ENCODE data around the gene THSD8.
"Not testable (repeated sequence)": the region's sequence is repeated elsewhere in the genome, so short reads cannot be mapped to it uniquely, and the experiment has no call there.

THSD8 gene

GRCh38 chr19:12792051-12792852 lies 9.6 kb upstream of the THSD8 start:
- peak in 1 of 2 donors; percentile 64 for DNase-seq (ENCODE audit: low read depth in 1 of 2, low spot score in 1 of 2)

GRCh38 chr19:12792853-12793289 lies 9.0 kb upstream of the THSD8 start:
- no peak for DNase-seq (ENCODE audit: low read depth in 1 of 2, low spot score in 1 of 2)

DNA sequence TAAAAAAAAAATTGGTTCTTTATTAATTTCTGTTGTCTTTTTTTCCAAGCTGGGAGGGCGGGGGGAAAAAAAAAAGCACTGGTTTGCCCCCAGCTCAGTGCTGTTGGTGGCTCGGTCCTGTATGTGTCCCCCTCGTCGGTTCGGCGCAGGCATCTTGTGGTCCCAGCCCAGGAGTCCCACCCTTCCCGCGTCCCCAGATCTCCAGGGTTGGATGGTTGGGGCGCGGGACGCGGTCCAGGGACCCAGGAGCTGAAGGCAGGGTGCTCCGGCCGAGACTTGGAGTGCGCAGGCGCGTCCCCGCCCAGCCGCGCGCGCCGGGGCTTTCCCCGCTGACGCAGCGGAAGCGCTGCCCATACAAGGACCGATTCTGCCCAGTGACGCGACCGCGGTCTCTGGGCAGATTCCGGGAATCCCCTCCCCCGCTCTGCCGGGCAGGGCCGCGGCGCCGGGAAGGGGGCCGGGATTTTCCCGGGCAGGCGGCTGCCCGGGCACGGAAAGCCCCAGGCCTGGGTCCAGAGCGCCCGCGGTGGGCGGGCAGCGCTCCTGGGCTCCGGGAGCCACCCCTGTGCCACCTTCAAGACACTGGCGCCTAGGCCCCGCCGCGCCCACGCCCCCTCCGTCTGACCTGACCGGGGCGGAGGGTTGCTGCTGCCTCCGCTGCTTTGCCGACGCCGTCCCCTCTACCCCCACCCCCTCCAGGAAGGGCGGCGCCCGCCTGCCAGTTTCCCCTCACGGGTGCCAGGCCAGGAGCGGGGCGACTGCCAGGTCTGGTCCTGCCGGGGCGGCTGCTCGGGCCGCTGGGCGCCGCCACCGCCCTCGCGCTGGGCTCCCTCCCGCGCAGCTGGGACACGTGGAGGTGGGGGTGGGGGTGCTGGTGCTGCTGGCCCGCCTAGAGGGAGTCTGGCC lies 8.3 kb upstream of the THSD8 start:
- peak; percentile 86 to 89 for DNase-seq (ENCODE audit: low read depth in 1 of 2, low spot score in 1 of 2)

DNA sequence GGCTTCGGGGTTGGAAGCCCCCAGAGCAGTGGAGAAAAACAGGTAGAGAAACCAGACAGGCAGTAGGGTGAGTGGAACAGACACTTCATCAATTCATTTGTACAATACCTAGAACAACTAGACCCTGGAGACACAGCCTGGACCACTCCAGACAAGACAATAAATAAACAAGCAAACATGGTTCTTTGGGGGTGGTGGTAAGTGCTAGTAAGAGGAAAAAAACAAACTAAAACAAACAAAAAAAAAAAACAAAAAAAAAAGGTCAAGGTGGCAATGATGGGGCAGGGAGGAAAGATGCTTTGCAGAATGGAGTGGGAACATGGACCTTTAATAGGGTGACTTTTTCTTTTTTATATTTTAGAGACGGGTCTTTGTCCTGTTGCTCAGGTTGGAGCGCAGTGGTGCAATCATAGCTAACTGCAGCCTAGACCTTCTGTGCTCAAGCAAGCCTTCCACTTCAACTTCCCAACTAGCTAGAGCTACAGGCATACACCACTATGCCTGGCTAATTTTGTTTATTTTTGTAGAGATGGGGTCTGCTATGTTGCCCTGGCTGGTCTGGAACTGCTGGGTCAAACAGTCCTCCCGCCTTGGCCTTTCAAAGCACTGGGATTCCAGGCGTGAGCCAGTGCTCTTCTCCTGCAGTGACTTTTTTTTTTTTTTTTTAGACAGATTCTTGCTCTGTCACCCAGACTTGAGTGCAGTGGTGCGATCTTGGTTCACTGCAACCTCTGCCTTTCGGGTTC lies 7.5 kb upstream of the THSD8 start:
- no peak for DNase-seq (ENCODE audit: low read depth in 1 of 2, low spot score in 1 of 2)

GRCh38 chr19:12794971-12795381 lies 6.9 kb upstream of the THSD8 start:
- DNase-seq (ENCODE audit: low read depth in 1 of 2, low spot score in 1 of 2), result no peak

DNA sequence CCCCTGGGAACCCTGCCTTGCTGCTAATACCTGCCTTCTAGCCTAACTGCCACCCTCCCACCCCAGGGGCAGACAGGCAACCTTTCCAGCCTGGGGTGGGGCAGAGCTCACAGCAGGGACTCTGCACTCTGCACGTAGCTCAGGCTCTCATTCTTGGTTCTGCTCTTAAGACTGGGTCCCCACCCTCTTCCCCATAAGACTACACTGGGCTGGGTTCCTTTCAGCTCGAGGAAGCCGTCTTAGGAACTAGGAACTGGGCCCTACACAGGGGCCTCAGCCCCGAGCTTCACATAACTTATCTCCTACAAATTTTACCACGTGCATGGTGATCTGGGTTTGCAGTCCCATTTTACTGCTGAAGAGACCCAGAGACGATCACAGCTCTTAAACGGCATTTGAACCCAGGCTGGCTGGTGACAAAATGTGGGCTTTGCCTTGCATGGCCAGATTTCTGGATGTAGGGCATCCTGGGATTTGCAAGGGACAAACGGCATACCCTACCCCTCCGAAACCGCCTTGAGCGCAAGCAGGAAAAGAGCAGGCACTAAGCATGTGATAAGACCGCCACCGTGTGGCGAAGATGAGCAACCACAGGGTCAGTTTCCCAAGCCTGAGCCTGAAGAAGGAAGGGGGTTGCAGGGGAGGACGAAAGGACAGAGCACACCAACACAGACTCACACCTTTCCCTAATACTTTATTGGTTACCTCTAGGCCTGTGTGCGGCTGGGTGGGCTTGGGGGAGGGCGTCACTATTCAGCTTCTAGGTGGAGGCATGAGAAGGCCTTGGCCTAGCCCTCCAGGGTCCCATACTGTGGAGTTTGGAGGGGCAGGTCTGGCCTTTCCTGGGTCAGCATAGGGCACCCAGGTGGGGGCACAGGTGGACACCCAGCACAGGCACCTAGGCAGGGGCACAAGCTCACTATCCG lies 5.5 kb upstream of the THSD8 start:
- peak in 1 of 2 donors; percentile 73 for DNase-seq (ENCODE audit: low read depth in 1 of 2, low spot score in 1 of 2)

DNA sequence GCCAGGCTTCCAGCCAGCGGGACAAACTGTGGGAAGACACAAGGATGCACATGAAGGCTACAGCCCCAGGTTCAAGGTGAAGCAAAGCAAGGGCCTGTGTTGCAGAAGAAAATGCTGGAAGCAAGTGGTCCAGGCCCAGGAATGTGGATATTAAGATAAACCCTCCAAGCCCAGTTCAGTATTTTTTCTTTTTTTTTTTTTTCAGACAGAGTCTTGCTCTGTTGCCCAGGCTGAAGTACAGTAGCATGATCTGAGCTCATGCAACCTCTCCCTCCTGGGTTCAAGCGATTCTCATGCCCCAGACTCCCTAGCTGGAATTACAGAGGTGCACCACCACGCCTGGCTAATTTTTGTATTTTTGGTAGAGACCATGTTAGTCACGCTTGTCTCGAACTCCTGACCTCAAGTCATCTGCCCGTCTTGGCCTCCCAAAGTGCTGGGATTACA lies 4.7 kb upstream of the THSD8 start:
- DNase-seq (ENCODE audit: low read depth in 1 of 2, low spot score in 1 of 2), result no peak

DNA sequence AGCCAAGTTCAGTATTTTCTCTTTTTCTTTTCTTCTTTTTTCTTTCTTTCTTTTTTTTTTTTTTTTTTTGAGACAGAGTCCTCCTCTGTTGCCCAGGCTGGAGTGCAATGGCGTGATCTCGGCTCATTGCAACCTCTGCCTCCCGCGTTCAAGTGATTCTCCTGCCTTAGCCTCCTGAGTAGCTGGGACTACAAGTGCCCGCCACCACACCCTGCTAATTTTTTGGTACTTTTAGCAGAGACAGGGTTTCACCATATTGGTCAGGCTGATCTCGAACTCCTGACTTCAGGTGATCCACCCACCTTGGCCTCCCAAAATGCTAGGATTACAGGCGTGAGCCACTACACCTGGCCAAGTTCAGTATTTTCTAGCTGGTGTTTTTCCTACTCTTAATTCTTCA lies 4.3 kb upstream of the THSD8 start:
- not testable (repeated sequence) for DNase-seq (ENCODE audit: low read depth in 1 of 2, low spot score in 1 of 2)

DNA sequence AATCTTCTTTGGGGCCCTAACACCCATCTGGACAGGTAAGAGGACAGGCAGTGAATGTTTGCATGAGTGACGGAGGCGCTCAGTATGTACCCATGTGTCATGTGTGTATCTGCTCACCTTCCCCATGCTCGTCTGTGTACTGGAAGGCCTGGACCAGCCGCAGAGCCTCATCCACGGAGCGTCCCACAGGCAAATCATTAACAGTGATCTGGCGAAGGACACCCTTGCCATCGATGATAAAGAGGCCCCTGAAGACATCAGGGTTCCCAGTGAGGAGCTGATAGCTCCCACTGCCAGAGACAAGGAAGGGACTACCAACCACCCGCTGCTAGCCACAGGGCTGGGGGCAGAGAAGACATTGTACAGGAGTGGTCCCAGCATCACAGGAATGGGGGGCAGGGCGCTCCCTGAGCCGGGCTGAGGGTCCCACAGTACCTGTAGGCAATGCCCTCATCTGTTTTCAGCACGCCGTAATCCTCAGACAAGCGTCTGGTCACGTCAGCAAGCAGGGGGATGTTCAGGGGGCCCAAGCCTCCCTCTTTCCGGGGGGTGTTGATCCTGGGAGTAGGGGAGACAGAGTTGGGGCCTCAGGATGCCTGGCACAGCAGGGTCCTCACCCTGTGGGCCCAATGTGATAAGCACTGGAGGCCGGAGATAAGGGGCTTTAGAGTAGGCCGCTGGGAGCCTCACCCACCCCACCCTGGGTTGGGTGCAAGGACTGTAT lies 2.0 kb upstream of the THSD8 start:
- DNase-seq (ENCODE audit: low read depth in 1 of 2, low spot score in 1 of 2), result no peak

GRCh38 chr19:12800466-12800770 lies 1.5 kb upstream of the THSD8 start:
- DNase-seq (ENCODE audit: low read depth in 1 of 2, low spot score in 1 of 2), result no peak

DNA sequence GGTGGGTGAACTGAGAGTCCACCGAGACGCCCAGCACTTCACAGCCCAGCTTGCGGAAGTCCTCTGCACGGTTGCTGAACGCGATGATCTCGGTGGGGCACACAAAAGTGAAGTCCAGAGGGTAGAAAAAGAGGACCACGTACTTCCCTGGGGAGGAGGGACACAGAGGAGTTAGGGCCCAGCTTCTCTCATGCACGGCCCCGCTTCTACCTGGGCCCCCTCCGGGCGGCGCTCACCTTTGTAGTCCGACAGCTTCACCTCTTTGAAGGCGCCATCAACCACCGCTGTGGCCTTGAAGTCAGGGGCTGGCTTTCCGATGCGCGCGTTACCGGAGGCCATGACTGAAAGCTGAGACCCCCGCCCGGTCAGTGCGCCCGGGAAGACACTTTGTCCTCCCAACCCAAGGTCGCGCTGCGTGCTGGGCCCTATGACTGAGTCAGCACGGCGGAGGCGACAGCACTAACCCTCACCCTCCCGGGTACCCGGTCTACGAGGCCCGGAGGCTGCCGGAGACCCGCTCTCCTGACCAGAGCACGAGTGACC lies 875 bp upstream of the THSD8 start:
- DNase-seq (ENCODE audit: low read depth in 1 of 2, low spot score in 1 of 2), result no peak

- no peak for DNase-seq (ENCODE audit: low read depth in 1 of 2, low spot score in 1 of 2)
These were observed 618 bp downstream of the THSD8 start for GRCh38 chr19:12802267-12803106.

DNA sequence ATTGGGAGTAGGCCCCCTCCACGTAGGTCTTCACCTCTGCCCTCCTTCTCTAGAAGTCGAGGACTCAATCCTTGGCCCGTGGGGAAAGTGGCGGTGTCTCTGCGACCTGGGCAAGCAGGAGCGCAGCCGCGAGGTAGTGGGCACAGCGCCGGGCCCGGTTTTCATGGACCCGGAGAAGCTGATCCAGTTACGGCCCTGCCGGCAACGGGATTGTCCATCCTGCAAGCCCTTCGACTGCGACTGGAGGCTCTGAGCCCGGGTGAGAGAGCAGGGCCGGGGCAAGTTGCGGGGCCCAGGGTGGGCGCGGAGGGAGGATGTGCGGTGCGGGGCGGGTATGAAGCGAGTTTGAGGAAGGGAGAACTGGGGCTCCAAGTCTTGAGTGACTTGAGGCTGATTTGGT lies 2.2 kb downstream of the THSD8 start:
- no peak for DNase-seq (ENCODE audit: low read depth in 1 of 2, low spot score in 1 of 2)

GRCh38 chr19:12806242-12807081 lies 4.6 kb downstream of the THSD8 start, which contains the start of gene RNASEH2A:
Gene RNASEH2A, plus strand, starts transcription at chr19:12806584. Its CDS starts 90 bp downstream, at chr19:12806674.
- DNase-seq (ENCODE audit: low read depth in 1 of 2, low spot score in 1 of 2), result peak; percentile 82 to 83

DNA sequence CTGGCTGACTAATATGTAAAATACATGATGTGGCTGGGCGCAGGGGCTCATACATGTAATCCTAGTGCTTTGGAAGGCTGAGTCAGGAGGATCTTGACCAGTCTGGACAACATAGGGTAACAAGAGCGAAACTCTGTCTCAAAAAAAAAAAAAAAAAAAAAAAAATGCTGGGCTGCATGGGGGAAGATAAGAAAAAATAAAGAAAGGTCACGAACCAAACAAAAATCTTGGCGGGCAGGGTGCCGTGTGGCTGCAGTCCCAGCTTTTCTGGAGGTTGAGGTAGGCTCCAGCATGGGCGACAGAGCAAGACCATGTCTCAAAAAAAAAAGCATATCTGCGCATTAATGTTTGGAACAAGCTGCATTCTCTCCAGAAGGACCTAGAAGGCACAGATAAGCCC lies 13.2 kb downstream of the THSD8 start:
- DNase-seq (ENCODE audit: low read depth in 1 of 2, low spot score in 1 of 2), result no peak

GRCh38 chr19:12817188-12817587 lies 15.3 kb downstream of the THSD8 start:
- DNase-seq (ENCODE audit: low read depth in 1 of 2, low spot score in 1 of 2), result not testable (repeated sequence)

GRCh38 chr19:12817810-12818209 lies 15.9 kb downstream of the THSD8 start:
- DNase-seq (ENCODE audit: low read depth in 1 of 2, low spot score in 1 of 2), result not testable (repeated sequence)

GRCh38 chr19:12821761-12822160 lies 19.9 kb downstream of the THSD8 start:
- no peak for DNase-seq (ENCODE audit: low read depth in 1 of 2, low spot score in 1 of 2)
